T-helper 2 cell treated with Interferon-gamma antibody and Interleukin-4, amounts not matched to agents 5 μg/mL and 100 μg/mL, for 36 hours (primary cell): ENCODE measurements around the gene ARHGEF39.

ENCODE experiments used
- DNase-seq: peaks from one replicate; pipeline ENCODE4 v3.0.0; 2021; ENCODE audit warnings: low spot score
- H3K27ac Mint-ChIP-seq: one replicate; pipeline ENCODE4 v1.8.0; 2021; ENCODE audit warnings: mild to moderate bottlenecking, mixed read lengths
- H3K27me3 Mint-ChIP-seq: one replicate; pipeline ENCODE4 v1.8.0; 2021; ENCODE audit warnings: low read depth, mixed read lengths
- H3K36me3 Mint-ChIP-seq: one replicate; pipeline ENCODE4 v1.8.0; 2021; ENCODE audit warnings: low read depth, mixed read lengths
- H3K4me1 Mint-ChIP-seq: one replicate; pipeline ENCODE4 v1.8.0; 2021; ENCODE audit warnings: low read depth, mixed read lengths
- H3K4me3 Mint-ChIP-seq: one replicate; pipeline ENCODE4 v1.8.0; 2022; ENCODE audit warnings: mild to moderate bottlenecking, moderate library complexity, mixed read lengths
- H3K9me3 Mint-ChIP-seq: one replicate; pipeline ENCODE4 v1.8.0; 2021; ENCODE audit warnings: mixed read lengths

Gene ARHGEF39

GRCh38 chr9:35687306-35687705 lies 22.3 kb upstream of the ARHGEF39 start:
- no peaks in the 10 kb centered on the region for H3K36me3 Mint-ChIP-seq
- H3K9me3 Mint-ChIP-seq: no peaks in the 10 kb centered on the region

GRCh38 chr9:35686222-35687203 lies 21.5 kb upstream of the ARHGEF39 start:
- H3K4me3 Mint-ChIP-seq: no peak overlapping the region
- H3K27ac Mint-ChIP-seq: no peak overlapping the region
- no peaks in the 10 kb centered on the region for H3K36me3 Mint-ChIP-seq
- H3K9me3 Mint-ChIP-seq: no peaks in the 10 kb centered on the region
- no peaks in the 10 kb centered on the region for H3K27me3 Mint-ChIP-seq
- peaks cover 13% of the 10 kb centered on the region for H3K4me1 Mint-ChIP-seq
- DNase-seq: no peak

More at GRCh38 chr9:35687306-35687705, 22.3 kb upstream of the ARHGEF39 start:
- no peak overlapping the region for H3K27ac Mint-ChIP-seq
- no peak for DNase-seq
- H3K4me3 Mint-ChIP-seq: no peak overlapping the region
- H3K4me1 Mint-ChIP-seq: peaks cover 13% of the 10 kb centered on the region
- H3K27me3 Mint-ChIP-seq: no peaks in the 10 kb centered on the region

DNA sequence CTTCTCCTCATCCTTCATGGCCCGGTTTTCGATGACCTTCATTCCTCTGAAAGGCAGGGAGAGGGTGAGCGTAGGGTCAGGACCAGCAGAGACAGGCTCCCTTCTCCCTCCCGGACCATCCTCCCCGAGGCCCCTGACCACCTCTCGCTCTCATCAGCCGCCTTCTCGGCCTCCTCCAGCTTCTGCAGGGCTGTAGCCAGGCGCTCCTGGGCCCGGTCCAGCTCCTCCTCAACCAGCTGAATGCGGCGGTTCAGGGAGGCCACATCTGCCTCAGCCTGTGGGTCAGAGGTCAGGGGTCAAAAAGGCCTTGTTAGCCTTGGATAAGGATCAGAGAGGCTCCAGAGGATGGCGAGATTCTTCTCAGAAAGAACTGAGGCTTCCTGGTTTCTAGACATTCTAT lies 20.5 kb upstream of the ARHGEF39 start:
- no peaks in the 10 kb centered on the region for H3K9me3 Mint-ChIP-seq
- no peaks in the 10 kb centered on the region for H3K36me3 Mint-ChIP-seq
- no peak for DNase-seq
- H3K4me1 Mint-ChIP-seq: peaks cover 8% of the 10 kb centered on the region
- no peaks in the 10 kb centered on the region for H3K27me3 Mint-ChIP-seq
- H3K4me3 Mint-ChIP-seq: no peak overlapping the region
- H3K27ac Mint-ChIP-seq: no peak overlapping the region

GRCh38 chr9:35684921-35685320 lies 19.9 kb upstream of the ARHGEF39 start:
- H3K4me1 Mint-ChIP-seq: peaks cover 8% of the 10 kb centered on the region
- H3K27ac Mint-ChIP-seq: no peak overlapping the region
- no peak overlapping the region for H3K4me3 Mint-ChIP-seq
- H3K36me3 Mint-ChIP-seq: no peaks in the 10 kb centered on the region
- DNase-seq: no peak
- H3K9me3 Mint-ChIP-seq: no peaks in the 10 kb centered on the region
- no peaks in the 10 kb centered on the region for H3K27me3 Mint-ChIP-seq

GRCh38 chr9:35683323-35683722 lies 18.3 kb upstream of the ARHGEF39 start:
- Mint-ChIP-seq H3K36me3 (no peaks in the 10 kb centered on the region), H3K27me3 (peaks cover 3% of the 10 kb centered on the region), H3K4me3 (no peak overlapping the region), H3K27ac (no peak overlapping the region), H3K4me1 (peaks cover 2% of the 10 kb centered on the region), H3K9me3 (no peaks in the 10 kb centered on the region)
- no peak for DNase-seq

GRCh38 chr9:35682520-35683315 lies 17.7 kb upstream of the ARHGEF39 start:
- Mint-ChIP-seq H3K36me3 (no peaks in the 10 kb centered on the region), H3K27ac (no peak overlapping the region)

DNA sequence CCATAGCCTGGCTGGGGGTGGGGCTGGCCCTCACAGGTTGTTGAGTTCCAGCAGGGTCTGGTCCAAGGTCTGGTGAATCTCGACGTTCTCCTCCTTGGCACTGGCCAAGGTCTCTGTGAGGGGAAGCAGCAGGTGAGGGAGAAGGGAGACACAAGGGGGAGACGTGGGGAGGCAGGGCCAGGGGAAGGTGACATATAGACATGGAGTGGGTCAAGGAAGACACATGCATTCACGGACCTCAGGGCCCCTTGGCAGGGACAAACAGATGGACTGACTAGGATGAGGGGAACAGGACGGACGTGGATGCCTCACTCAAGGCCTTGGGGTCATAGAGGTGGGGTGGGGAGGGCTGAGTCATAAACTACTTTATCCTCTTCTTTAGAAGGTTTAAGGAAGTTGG lies 17.1 kb upstream of the ARHGEF39 start:
- peak overlapping the region; percentile 33 for H3K27ac Mint-ChIP-seq
- no peaks in the 10 kb centered on the region for H3K4me1 Mint-ChIP-seq
- peaks cover 5% of the 10 kb centered on the region for H3K27me3 Mint-ChIP-seq
- H3K4me3 Mint-ChIP-seq: no peak overlapping the region
- no peaks in the 10 kb centered on the region for H3K9me3 Mint-ChIP-seq
- DNase-seq: no peak
- H3K36me3 Mint-ChIP-seq: no peaks in the 10 kb centered on the region

More at GRCh38 chr9:35682520-35683315, 17.7 kb upstream of the ARHGEF39 start:
- Mint-ChIP-seq H3K9me3 (no peaks in the 10 kb centered on the region), H3K4me3 (no peak overlapping the region), H3K4me1 (no peaks in the 10 kb centered on the region), H3K27me3 (peaks cover 3% of the 10 kb centered on the region)
- no peak for DNase-seq

GRCh38 chr9:35681341-35682002 lies 16.5 kb upstream of the ARHGEF39 start:
- H3K36me3 Mint-ChIP-seq: no peaks in the 10 kb centered on the region
- H3K27ac Mint-ChIP-seq: no peak overlapping the region
- H3K4me1 Mint-ChIP-seq: peaks cover under 1% of the 10 kb centered on the region
- no peaks in the 10 kb centered on the region for H3K9me3 Mint-ChIP-seq
- H3K4me3 Mint-ChIP-seq: no peak overlapping the region
- DNase-seq: no peak
- peaks cover 7% of the 10 kb centered on the region for H3K27me3 Mint-ChIP-seq

- Mint-ChIP-seq H3K36me3 (no peaks in the 10 kb centered on the region), H3K4me3 (no peak overlapping the region), H3K27me3 (peaks cover 12% of the 10 kb centered on the region), H3K9me3 (no peaks in the 10 kb centered on the region), H3K4me1 (peaks cover 3% of the 10 kb centered on the region), H3K27ac (no peak overlapping the region)
- no peak for DNase-seq
Measured at GRCh38 chr9:35680331-35681105, 15.5 kb upstream of the ARHGEF39 start.

DNA sequence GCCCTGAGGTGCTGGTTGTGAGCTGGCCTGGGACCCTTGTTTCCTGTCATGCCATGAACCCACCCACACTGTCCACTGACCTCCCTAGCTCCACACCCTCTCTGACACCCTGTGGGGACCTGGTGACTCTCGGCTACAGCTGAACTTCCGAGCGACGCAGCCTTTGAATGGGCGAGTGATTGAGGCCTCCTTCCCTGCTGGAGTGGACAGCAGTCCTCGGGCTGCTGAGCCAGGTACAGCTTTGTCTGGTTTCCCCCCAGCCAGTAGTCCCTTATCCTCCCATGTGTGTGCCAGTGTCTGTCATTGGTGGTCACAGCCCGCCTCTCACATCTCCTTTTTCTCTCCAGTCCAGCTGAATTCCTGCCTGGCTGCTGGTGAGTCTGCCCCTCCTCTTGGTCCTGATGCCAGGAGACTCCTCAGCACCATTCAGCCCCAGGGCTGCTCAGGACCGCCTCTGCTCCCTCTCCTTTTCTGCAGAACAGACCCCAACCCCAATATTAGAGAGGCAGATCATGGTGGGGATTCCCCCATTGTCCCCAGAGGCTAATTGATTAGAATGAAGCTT lies 14.9 kb upstream of the ARHGEF39 start:
- Mint-ChIP-seq H3K27ac (no peak overlapping the region), H3K4me3 (no peak overlapping the region), H3K27me3 (peaks cover 15% of the 10 kb centered on the region), H3K9me3 (no peaks in the 10 kb centered on the region), H3K36me3 (no peaks in the 10 kb centered on the region), H3K4me1 (peaks cover 3% of the 10 kb centered on the region)
- DNase-seq: no peak

GRCh38 chr9:35679091-35679490 lies 14.1 kb upstream of the ARHGEF39 start:
- no peak overlapping the region for H3K27ac Mint-ChIP-seq
- H3K27me3 Mint-ChIP-seq: peaks cover 23% of the 10 kb centered on the region
- no peaks in the 10 kb centered on the region for H3K9me3 Mint-ChIP-seq
- DNase-seq: no peak
- no peak overlapping the region for H3K4me3 Mint-ChIP-seq
- H3K4me1 Mint-ChIP-seq: peaks cover 3% of the 10 kb centered on the region
- H3K36me3 Mint-ChIP-seq: no peaks in the 10 kb centered on the region

GRCh38 chr9:35675732-35676392 lies 10.9 kb upstream of the ARHGEF39 start:
- Mint-ChIP-seq H3K9me3 (no peaks in the 10 kb centered on the region), H3K4me3 (peak overlapping the region; percentile 57), H3K36me3 (no peaks in the 10 kb centered on the region), H3K27me3 (peaks cover 32% of the 10 kb centered on the region), H3K27ac (no peak overlapping the region), H3K4me1 (peaks cover 3% of the 10 kb centered on the region)
- no peak for DNase-seq
